HepG2 (cell line): ENCODE results near the gene RNF40. TPM values are rescaled to one million over a fixed set of nuclear protein-coding genes. Genes with fewer than 3 reads are reported as not detected.
A peak's percentile ranks its signal among the peaks of the same experiment; 100 is the strongest.

Source experiments
- ADNP ChIP-seq: sonication (generic); formaldehyde crosslinking; IDR thresholded peaks from 2 replicates; pipeline ENCODE4 v1.4.0; 2020; ENCODE audit warnings: missing genetic modification reagents
- EED ChIP-seq: sonication (generic); formaldehyde crosslinking; IDR thresholded peaks from 2 replicates; pipeline ENCODE4 v1.5.0; 2020; ENCODE audit warnings: mild to moderate bottlenecking, missing genetic modification reagents
- HNF1B ChIP-seq: sonication (generic); formaldehyde crosslinking; IDR thresholded peaks from 2 replicates; pipeline ENCODE4 v1.5.1; 2020; ENCODE audit warnings: mild to moderate bottlenecking, moderate library complexity, missing genetic modification reagents
- IKZF4 ChIP-seq: sonication (generic); formaldehyde crosslinking; IDR thresholded peaks from 2 replicates; pipeline ENCODE4 v1.5.1; 2020; ENCODE audit warnings: borderline replicate concordance, mild to moderate bottlenecking, low read depth, missing genetic modification reagents; ENCODE audit errors: not compliant biosample characterization
- NFATC3 ChIP-seq: sonication (generic); formaldehyde crosslinking; IDR thresholded peaks from 2 replicates; pipeline ENCODE4 v1.5.1; 2020; ENCODE audit warnings: mild to moderate bottlenecking, missing genetic modification reagents
- REPIN1 ChIP-seq: sonication (generic); formaldehyde crosslinking; IDR thresholded peaks from 2 replicates; pipeline ENCODE4 v1.8.0; 2022; ENCODE audit warnings: missing genetic modification reagents, low read depth, mild to moderate bottlenecking, borderline replicate concordance
- REST ChIP-seq, 2 experiments: IDR thresholded peaks; 2 replicates each; pipeline ENCODE4 v1.6.1; 2011 to 2012; ENCODE audit warnings: low read length in 2 of 2, borderline replicate concordance in 1 of 2, low read depth in 1 of 2, mild to moderate bottlenecking in 1 of 2, moderate library complexity in 1 of 2
- SAP130 ChIP-seq: IDR thresholded peaks from 2 replicates; pipeline ENCODE4 v1.6.1; 2016; ENCODE audit warnings: low read depth
- SMAD3 ChIP-seq: sonication (generic); formaldehyde crosslinking; IDR thresholded peaks from 2 replicates; pipeline ENCODE4 v1.4.0; 2020; ENCODE audit warnings: missing genetic modification reagents
- SNAI1 ChIP-seq: sonication (generic); formaldehyde crosslinking; IDR thresholded peaks from 2 replicates; pipeline ENCODE4 v1.5.0; 2020; ENCODE audit warnings: mild to moderate bottlenecking, missing genetic modification reagents, borderline replicate concordance
- WIZ ChIP-seq: sonication (generic); formaldehyde crosslinking; IDR thresholded peaks from 2 replicates; pipeline ENCODE4 v1.5.1; 2020; ENCODE audit warnings: mild to moderate bottlenecking, missing genetic modification reagents
- ZFP36 ChIP-seq: fragments of 150-350 bp; IDR thresholded peaks from 2 replicates; pipeline ENCODE4 v1.6.1; 2018; ENCODE audit warnings: borderline replicate concordance, low read length, low read depth; ENCODE audit not compliant: partially characterized antibody
- ZFP36L1 ChIP-seq: sonication (generic); formaldehyde crosslinking; IDR thresholded peaks from 2 replicates; pipeline ENCODE4 v1.8.0; 2022; ENCODE audit warnings: mild to moderate bottlenecking, missing genetic modification reagents, moderate library complexity
- ZNF292 ChIP-seq: sonication (generic); formaldehyde crosslinking; IDR thresholded peaks from 2 replicates; pipeline ENCODE4 v1.8.1; 2022; ENCODE audit warnings: mild to moderate bottlenecking, low read depth, missing genetic modification reagents, borderline replicate concordance
- ZNF766 ChIP-seq: sonication (generic); formaldehyde crosslinking; IDR thresholded peaks from 2 replicates; pipeline ENCODE4 v1.5.0; 2020; ENCODE audit warnings: missing genetic modification reagents, borderline replicate concordance
- polyA plus RNA-seq, 8 experiments: library from polyadenylated mRNA; depleted of rRNA in 3 of 8; stranded (reverse) in 7 of 8; unstranded in 1 of 8; fragments of >200 nt; fragmentation: Illumina TruSeq in 4 of 8; extraction: Trizol in 4 of 8; gene quantifications; 2 replicates each; pipeline versions ENCODE4 v1.2.1 to v1.2.3, GENCODE V29; 2011 to 2016; ENCODE audit warnings: low read depth in 4 of 8, missing spikeins in 1 of 8, mixed read lengths in 1 of 8; ENCODE audit not compliant: insufficient read depth in 1 of 8
- total RNA-seq, 5 experiments: library from RNA; depleted of rRNA; stranded (reverse); fragments of >200 nt; fragmentation: Illumina TruSeq; extraction: Trizol; gene quantifications; 2 replicates each; pipeline ENCODE4 v1.2.3, GENCODE V29; 2016; ENCODE audit warnings: low read depth in 1 of 5
- TF ChIP-seq, protein P1 (sequence below): sonication (generic); formaldehyde crosslinking; IDR thresholded peaks from 2 replicates; pipeline ENCODE4 v1.4.0; 2020; ENCODE audit warnings: missing genetic modification reagents
- TF ChIP-seq, protein P2 (sequence below): sonication (generic); formaldehyde crosslinking; conservative IDR thresholded peaks from 2 replicates; pipeline ENCODE4 v1.8.0; 2022; ENCODE audit warnings: mild to moderate bottlenecking, moderate library complexity, missing genetic modification reagents

The RNF40 gene
- total and polyA plus RNA-seq, 2 of the 13 experiments (the other 11 are each of a cell fraction or from before 2014, with no cell fraction given): 84.0 to 85.6 TPM

GRCh38 chr16:30787613-30788378 is 25.7 kb downstream of the RNF40 start (continued):
- TF ChIP-seq ZNF292 (CRISPR knock-in tag) (peak; percentile 7; the same call in 1 of the 2 replicates), ZFP36 (no peak), IKZF4 (CRISPR knock-in tag) (no peak), SAP130 (CRISPR knock-in tag) (peak; percentile 51), EED (CRISPR knock-in tag) (no peak), ZFP36L1 (CRISPR knock-in tag) (peak; percentile 10; the same call in 1 of the 2 replicates), SNAI1 (CRISPR knock-in tag) (peak; percentile 75; the same call in 1 of the 2 replicates), REST (IDR thresholded peaks at IDR 0.05; ENCODE audit: borderline replicate concordance in 1 of 2, low read depth in 1 of 2, low read length in 2 of 2) (peak in 1 of 2 experiments; percentile 61; a peak in 1 of 4 replicates), HNF1B (CRISPR knock-in tag) (peak; percentile 72), REPIN1 (CRISPR knock-in tag) (no peak; the same call in 1 of the 2 replicates), NFATC3 (CRISPR knock-in tag) (0 out of 2 replicates have a peak, but pooled peaks have one; percentile 89), ZNF766 (peak; percentile 14; the same call in 1 of the 2 replicates), WIZ (peak; percentile 91), SMAD3 (CRISPR knock-in tag) (0 out of 2 replicates have a peak, but pooled peaks have one; percentile 23), ADNP (peak; percentile 55; the same call in 1 of the 2 replicates)
- TF ChIP-seq, protein P1, sequence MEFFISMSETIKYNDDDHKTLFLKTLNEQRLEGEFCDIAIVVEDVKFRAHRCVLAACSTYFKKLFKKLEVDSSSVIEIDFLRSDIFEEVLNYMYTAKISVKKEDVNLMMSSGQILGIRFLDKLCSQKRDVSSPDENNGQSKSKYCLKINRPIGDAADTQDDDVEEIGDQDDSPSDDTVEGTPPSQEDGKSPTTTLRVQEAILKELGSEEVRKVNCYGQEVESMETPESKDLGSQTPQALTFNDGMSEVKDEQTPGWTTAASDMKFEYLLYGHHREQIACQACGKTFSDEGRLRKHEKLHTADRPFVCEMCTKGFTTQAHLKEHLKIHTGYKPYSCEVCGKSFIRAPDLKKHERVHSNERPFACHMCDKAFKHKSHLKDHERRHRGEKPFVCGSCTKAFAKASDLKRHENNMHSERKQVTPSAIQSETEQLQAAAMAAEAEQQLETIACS (CRISPR knock-in tag): no peak; the same call in 1 of the 2 replicates
- TF ChIP-seq, protein P2, sequence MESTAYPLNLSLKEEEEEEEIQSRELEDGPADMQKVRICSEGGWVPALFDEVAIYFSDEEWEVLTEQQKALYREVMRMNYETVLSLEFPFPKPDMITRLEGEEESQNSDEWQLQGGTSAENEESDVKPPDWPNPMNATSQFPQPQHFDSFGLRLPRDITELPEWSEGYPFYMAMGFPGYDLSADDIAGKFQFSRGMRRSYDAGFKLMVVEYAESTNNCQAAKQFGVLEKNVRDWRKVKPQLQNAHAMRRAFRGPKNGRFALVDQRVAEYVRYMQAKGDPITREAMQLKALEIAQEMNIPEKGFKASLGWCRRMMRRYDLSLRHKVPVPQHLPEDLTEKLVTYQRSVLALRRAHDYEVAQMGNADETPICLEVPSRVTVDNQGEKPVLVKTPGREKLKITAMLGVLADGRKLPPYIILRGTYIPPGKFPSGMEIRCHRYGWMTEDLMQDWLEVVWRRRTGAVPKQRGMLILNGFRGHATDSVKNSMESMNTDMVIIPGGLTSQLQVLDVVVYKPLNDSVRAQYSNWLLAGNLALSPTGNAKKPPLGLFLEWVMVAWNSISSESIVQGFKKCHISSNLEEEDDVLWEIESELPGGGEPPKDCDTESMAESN: no peak; the same call in 1 of the 2 replicates
